DOHH2 (cell line): ENCODE data around the gene MAN1B1.

Experiments used
- H3F3A ChIP-seq: fragments of 200-600 bp; sonication (generic), shearing (Covaris generic); 2 replicates; pipeline ENCODE4 v1.6.0; 2016; ENCODE audit warnings: antibody characterized with exemption, mild to moderate bottlenecking; ENCODE audit not compliant: control insufficient read depth, insufficient read depth
- H3K27ac ChIP-seq: fragments of 200-600 bp; sonication (generic); 2 replicates; pipeline ENCODE4 v1.5.1; 2014; ENCODE audit warnings: low read depth, mild to moderate bottlenecking, low read length, moderate library complexity
- H3K27me3 ChIP-seq: fragments of 200-600 bp; sonication (generic); 2 replicates; pipeline ENCODE4 v1.6.1; 2014; ENCODE audit warnings: mild to moderate bottlenecking, low read length, mixed read lengths; ENCODE audit not compliant: control insufficient read depth
- H3K36me3 ChIP-seq: fragments of 200-600 bp; sonication (generic); 2 replicates; pipeline ENCODE4 v1.6.1; 2014; ENCODE audit warnings: mild to moderate bottlenecking, low read length, moderate library complexity, mixed read lengths; ENCODE audit not compliant: control insufficient read depth
- H3K4me1 ChIP-seq: fragments of 200-600 bp; sonication (generic); 2 replicates; pipeline ENCODE4 v1.6.1; 2014; ENCODE audit warnings: mild to moderate bottlenecking, low read length, mixed read lengths; ENCODE audit not compliant: control insufficient read depth
- H3K4me2 ChIP-seq: fragments of 200-600 bp; sonication (generic); 2 replicates; pipeline ENCODE4 v1.6.0; 2014; ENCODE audit warnings: mild to moderate bottlenecking, low read length, moderate library complexity
- H3K4me3 ChIP-seq: fragments of 200-600 bp; sonication (generic); 2 replicates; pipeline ENCODE4 v1.5.1; 2014; ENCODE audit warnings: mild to moderate bottlenecking, low read length, mixed read lengths
- H3K79me2 ChIP-seq: fragments of 200-600 bp; sonication (generic); 2 replicates; pipeline ENCODE4 v1.6.1; 2014; ENCODE audit warnings: mild to moderate bottlenecking, low read length, mixed read lengths; ENCODE audit not compliant: control insufficient read depth
- H3K9me2 ChIP-seq: fragments of 200-600 bp; sonication (generic); replicated peaks from 2 replicates; pipeline ENCODE4 v1.6.1; 2014; ENCODE audit warnings: mild to moderate bottlenecking, low read length, mixed read lengths; ENCODE audit not compliant: control insufficient read depth
- H3K9me3 ChIP-seq: fragments of 200-600 bp; sonication (generic); 2 replicates; pipeline ENCODE4 v1.6.1; 2014; ENCODE audit warnings: antibody characterized with exemption, low read length, mixed read lengths; ENCODE audit not compliant: control insufficient read depth, insufficient read depth
- H4K20me1 ChIP-seq: fragments of 200-600 bp; sonication (generic); 2 replicates; pipeline ENCODE4 v1.6.0; 2014; ENCODE audit warnings: low read depth, mild to moderate bottlenecking, antibody characterized with exemption, low read length, moderate library complexity; ENCODE audit not compliant: control insufficient read depth, insufficient read depth
- CTCF ChIP-seq: fragments of 200-600 bp; sonication (generic); IDR thresholded peaks from one replicate; pipeline ENCODE4 v1.5.1; 2014; ENCODE audit warnings: antibody characterized with exemption, mild to moderate bottlenecking, low read depth, low read length; ENCODE audit not compliant: poor library complexity, severe bottlenecking
- EZH2phosphoT487 ChIP-seq: fragments of 200-600 bp; sonication (generic); IDR thresholded peaks from 2 replicates; pipeline ENCODE4 v1.6.1; 2017; ENCODE audit warnings: borderline replicate concordance, mild to moderate bottlenecking, antibody characterized with exemption, low read length, moderate library complexity, mixed read lengths

The MAN1B1 gene

GRCh38 chr9:137127301-137128157, 40.7 kb downstream of the MAN1B1 start:
- Histone ChIP-seq H3K27ac (peak overlapping the region; percentile 88), H3K9me3 (no peaks in the 10 kb centered on the region), H3K4me1 (peaks cover 53% of the 10 kb centered on the region), H3K79me2 (peaks cover 70% of the 10 kb centered on the region), H3K4me3 (peak overlapping the region; percentile 90), H3K36me3 (peaks cover 30% of the 10 kb centered on the region), H3K4me2 (peak overlapping the region; percentile 93), H3F3A (peaks cover 42% of the 10 kb centered on the region), H4K20me1 (no peaks in the 10 kb centered on the region; the same call in 1 of the 2 replicates), H3K9me2 (no peaks in the 10 kb centered on the region), H3K27me3 (no peaks in the 10 kb centered on the region)
- TF ChIP-seq CTCF (no peak), EZH2phosphoT487 (no peak)

GRCh38 chr9:137128158-137128861, 41.5 kb downstream of the MAN1B1 start:
- no peaks in the 10 kb centered on the region for H3K9me3 ChIP-seq
- H3K27me3 ChIP-seq: no peaks in the 10 kb centered on the region
- peaks cover 70% of the 10 kb centered on the region for H3K79me2 ChIP-seq
- no peaks in the 10 kb centered on the region; the same call in 1 of the 2 replicates for H4K20me1 ChIP-seq
- H3F3A ChIP-seq: peaks cover 41% of the 10 kb centered on the region
- TF ChIP-seq CTCF (no peak), EZH2phosphoT487 (no peak)
- H3K27ac ChIP-seq: peak overlapping the region; percentile 88
- peaks cover 30% of the 10 kb centered on the region for H3K36me3 ChIP-seq
- H3K4me2 ChIP-seq: peak overlapping the region; percentile 93
- peaks cover 45% of the 10 kb centered on the region for H3K4me1 ChIP-seq
- no peaks in the 10 kb centered on the region for H3K9me2 ChIP-seq
- peak overlapping the region; percentile 90 for H3K4me3 ChIP-seq

DNA sequence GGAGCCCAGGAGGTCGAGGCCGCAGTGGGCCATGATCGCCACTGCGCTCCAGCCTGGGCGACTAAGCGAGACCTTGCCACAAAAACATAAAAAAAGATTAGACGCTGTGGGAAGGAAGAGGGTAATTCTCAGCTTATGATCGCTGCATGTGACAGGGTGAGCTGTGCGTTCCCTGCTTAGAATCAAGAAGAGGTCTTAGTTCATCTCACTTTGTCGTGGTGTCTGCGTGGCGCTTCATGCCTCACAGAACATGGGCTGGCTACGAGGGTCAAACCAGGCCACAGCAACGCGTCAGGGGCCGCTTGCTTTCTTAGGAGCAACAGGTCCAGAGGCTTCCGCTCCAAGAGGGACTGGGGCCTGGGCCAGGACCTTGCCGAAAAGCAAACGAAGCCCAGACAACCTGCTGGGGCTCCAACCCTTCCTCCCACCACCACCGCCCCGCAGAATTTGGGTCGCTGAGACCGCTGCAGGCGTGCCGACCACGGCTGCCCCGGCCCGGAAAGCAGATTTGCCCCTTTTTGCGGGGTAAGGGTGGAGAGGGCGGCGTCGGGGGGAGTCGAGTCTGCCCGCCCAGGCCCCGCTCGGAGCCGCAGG, 42.2 kb downstream of the MAN1B1 start:
- Histone ChIP-seq H3K27ac (peak overlapping the region; percentile 88), H3K9me2 (no peaks in the 10 kb centered on the region), H3K79me2 (peaks cover 69% of the 10 kb centered on the region), H3K36me3 (peaks cover 29% of the 10 kb centered on the region), H4K20me1 (no peaks in the 10 kb centered on the region; the same call in 1 of the 2 replicates), H3K4me3 (peak overlapping the region; percentile 90), H3K27me3 (no peaks in the 10 kb centered on the region), H3K4me1 (peaks cover 39% of the 10 kb centered on the region), H3F3A (peaks cover 38% of the 10 kb centered on the region), H3K9me3 (no peaks in the 10 kb centered on the region), H3K4me2 (peak overlapping the region; percentile 93)
- TF ChIP-seq EZH2phosphoT487 (no peak), CTCF (no peak)
